Measurements from ENCODE around the gene TBC1D16.

GRCh38 chr17:79946352-79947231, 89.1 kb downstream of the TBC1D16 start:
- TF ChIP-seq FOXK2 (IDR thresholded peaks at IDR 0.05) (no peak), CTCF (IDR thresholded peaks at IDR 0.05 in 2 of 3, conservative IDR thresholded peaks at IDR 0.05 in 1 of 3; ENCODE audit: control insufficient read depth in 2 of 3, extremely low read depth in 1 of 3, insufficient read depth in 1 of 3, low read depth in 3 of 3, low read length in 3 of 3) (no peak), NFYB (IDR thresholded peaks at IDR 0.05; ENCODE audit: insufficient read depth, low read depth, low read length) (no peak), YY1 (IDR thresholded peaks at IDR 0.05; ENCODE audit: low read depth, low read length) (no peak), CEBPB (IDR thresholded peaks at IDR 0.05; ENCODE audit: borderline replicate concordance in 1 of 2, low read depth in 2 of 2, low read length in 2 of 2) (no peak), GABPA (IDR thresholded peaks at IDR 0.05; ENCODE audit: low read depth) (no peak), ZSCAN29 (IDR thresholded peaks at IDR 0.05) (no peak), ZBTB40 (IDR thresholded peaks at IDR 0.05; ENCODE audit: borderline replicate concordance) (no peak)

Data from GM12878 (cell line).